ENCODE measurements around the gene CCDC91.
"Not testable (repeated sequence)": the region's sequence is repeated elsewhere in the genome, so short reads cannot be mapped to it uniquely, and the experiment has no call there.

GRCh38 chr12:28476206-28476605, 285.9 kb downstream of the CCDC91 start:
- not testable (repeated sequence) for TF ChIP-seq ZFP3 (CRISPR knock-in tag; IDR thresholded peaks at IDR 0.05); ARNTL (CRISPR knock-in tag; IDR thresholded peaks at IDR 0.05; ENCODE audit: borderline replicate concordance, low read depth); ZFP30 (CRISPR knock-in tag; IDR thresholded peaks at IDR 0.05); ZNF8 (CRISPR knock-in tag; IDR thresholded peaks at IDR 0.05); RARB (CRISPR knock-in tag; IDR thresholded peaks at IDR 0.05); TCF4 (CRISPR knock-in tag; IDR thresholded peaks at IDR 0.05; ENCODE audit: borderline replicate concordance); PATZ1 (CRISPR knock-in tag; IDR thresholded peaks at IDR 0.05; ENCODE audit: borderline replicate concordance)

Measured in SK-N-SH treated with all-trans-retinoic acid at 6 μM for 48 hours (cell line).